ENCODE results near the gene DACH1. TPM values are rescaled to one million over a fixed set of nuclear protein-coding genes. Genes with fewer than 3 reads are reported as not detected.

DACH1 gene
- total RNA-seq, 1 experiment from 2014 or later, result 1.2 TPM

DNA sequence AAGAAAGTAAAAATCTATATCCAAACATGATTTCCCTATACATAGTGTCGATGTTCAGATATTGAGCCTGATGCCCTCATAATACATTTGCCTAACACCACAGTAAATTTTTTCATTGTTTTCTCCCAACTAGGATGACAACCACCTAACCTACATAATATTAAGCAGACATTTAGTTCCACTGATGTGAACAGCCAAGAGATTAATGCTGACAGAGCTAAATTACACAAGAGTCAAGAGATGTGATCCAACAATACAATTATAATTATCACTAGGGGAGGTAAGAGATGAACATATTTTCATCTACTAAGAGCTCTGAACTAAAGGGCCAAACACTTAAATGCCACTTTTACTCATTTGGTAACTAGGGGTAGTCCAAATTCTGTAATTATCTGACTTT is 145.9 kb downstream of the DACH1 start:
- intact Hi-C loops (cut with micrococcal nuclease; ENCODE audit: unreplicated experiment), result no loop called here
- no peaks in the 10 kb centered on the region for H3K4me1 Mint-ChIP-seq (ENCODE audit: low read depth, unreplicated experiment)
- no TSS peak for BruUV-seq (replicated peaks)
- Histone ChIP-seq H3K36me3 (ENCODE audit: control insufficient read depth, insufficient read depth, low read length) (no peaks in the 10 kb centered on the region), H3K9me3 (no peaks in the 10 kb centered on the region), H3K4me3 (ENCODE audit: low read depth, low read length) (no peak overlapping the region), H3K27me3 (replicated peaks; ENCODE audit: control insufficient read depth, insufficient read depth, low read length) (no peaks in the 10 kb centered on the region), H3K4me1 (no peaks in the 10 kb centered on the region)
- no peak overlapping the region for H3K27ac Mint-ChIP-seq (ENCODE audit: unreplicated experiment)
- no peak for DNase-seq
- ChIA-PET POLR2A (no interaction called here), CTCF (no interaction called here)
- no peak overlapping the region for H3K4me3 Mint-ChIP-seq (ENCODE audit: unreplicated experiment)
- TF ChIP-seq, protein P1, sequence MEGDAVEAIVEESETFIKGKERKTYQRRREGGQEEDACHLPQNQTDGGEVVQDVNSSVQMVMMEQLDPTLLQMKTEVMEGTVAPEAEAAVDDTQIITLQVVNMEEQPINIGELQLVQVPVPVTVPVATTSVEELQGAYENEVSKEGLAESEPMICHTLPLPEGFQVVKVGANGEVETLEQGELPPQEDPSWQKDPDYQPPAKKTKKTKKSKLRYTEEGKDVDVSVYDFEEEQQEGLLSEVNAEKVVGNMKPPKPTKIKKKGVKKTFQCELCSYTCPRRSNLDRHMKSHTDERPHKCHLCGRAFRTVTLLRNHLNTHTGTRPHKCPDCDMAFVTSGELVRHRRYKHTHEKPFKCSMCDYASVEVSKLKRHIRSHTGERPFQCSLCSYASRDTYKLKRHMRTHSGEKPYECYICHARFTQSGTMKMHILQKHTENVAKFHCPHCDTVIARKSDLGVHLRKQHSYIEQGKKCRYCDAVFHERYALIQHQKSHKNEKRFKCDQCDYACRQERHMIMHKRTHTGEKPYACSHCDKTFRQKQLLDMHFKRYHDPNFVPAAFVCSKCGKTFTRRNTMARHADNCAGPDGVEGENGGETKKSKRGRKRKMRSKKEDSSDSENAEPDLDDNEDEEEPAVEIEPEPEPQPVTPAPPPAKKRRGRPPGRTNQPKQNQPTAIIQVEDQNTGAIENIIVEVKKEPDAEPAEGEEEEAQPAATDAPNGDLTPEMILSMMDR (IDR thresholded peaks at IDR 0.05; ENCODE audit: insufficient read depth in 1 of 2, low read depth in 1 of 2, low read length in 1 of 2, severe bottlenecking in 1 of 2, unreplicated experiment in 1 of 2), result no peak
- H3K27me3 Mint-ChIP-seq (ENCODE audit: insufficient read depth, unreplicated experiment), result peaks cover 4% of the 10 kb centered on the region
- no peaks in the 10 kb centered on the region for H3K9me3 Mint-ChIP-seq (ENCODE audit: unreplicated experiment)
- no peaks in the 10 kb centered on the region for H3K36me3 Mint-ChIP-seq (ENCODE audit: insufficient read depth, unreplicated experiment)

DNA sequence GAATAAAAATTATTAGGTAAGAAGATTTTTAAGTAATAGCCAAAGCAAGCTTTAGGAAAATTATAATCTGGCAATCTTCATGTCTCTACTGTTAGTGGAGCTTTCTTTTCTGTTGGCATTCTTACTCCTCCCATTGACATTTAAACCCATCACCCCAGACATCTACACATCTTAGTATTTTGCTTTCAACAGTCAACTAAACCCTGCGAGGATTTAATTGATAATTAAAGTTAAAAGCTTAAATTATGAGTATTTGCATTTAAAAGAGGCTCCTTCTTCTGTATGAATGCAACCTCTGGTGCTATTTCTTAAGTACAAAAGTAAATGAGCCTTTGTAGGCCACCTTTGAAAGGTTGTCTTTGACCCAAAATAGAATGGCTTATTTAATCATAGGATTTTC is 148.1 kb downstream of the DACH1 start:
- Mint-ChIP-seq H3K36me3 (ENCODE audit: insufficient read depth, unreplicated experiment) (no peaks in the 10 kb centered on the region), H3K27me3 (ENCODE audit: insufficient read depth, unreplicated experiment) (peaks cover 4% of the 10 kb centered on the region), H3K4me3 (ENCODE audit: unreplicated experiment) (no peak overlapping the region), H3K27ac (ENCODE audit: unreplicated experiment) (no peak overlapping the region), H3K4me1 (ENCODE audit: low read depth, unreplicated experiment) (no peaks in the 10 kb centered on the region), H3K9me3 (ENCODE audit: unreplicated experiment) (no peaks in the 10 kb centered on the region)
- no peaks in the 10 kb centered on the region for H3K27me3 ChIP-seq (replicated peaks; ENCODE audit: control insufficient read depth, insufficient read depth, low read length)
- TF ChIP-seq, protein P1 (IDR thresholded peaks at IDR 0.05; ENCODE audit: insufficient read depth in 1 of 2, low read depth in 1 of 2, low read length in 1 of 2, severe bottlenecking in 1 of 2, unreplicated experiment in 1 of 2), result no peak
- no peak overlapping the region for H3K4me3 ChIP-seq (ENCODE audit: low read depth, low read length)
- no peaks in the 10 kb centered on the region for H3K36me3 ChIP-seq (ENCODE audit: control insufficient read depth, insufficient read depth, low read length)
- BruUV-seq (replicated peaks), result no TSS peak
- H3K9me3 ChIP-seq, result no peaks in the 10 kb centered on the region; the same call in 1 of the 2 replicates
- intact Hi-C loops (cut with micrococcal nuclease; ENCODE audit: unreplicated experiment), result no loop called here
- no peaks in the 10 kb centered on the region for H3K4me1 ChIP-seq
- CTCF ChIA-PET, result no interaction called here
- POLR2A ChIA-PET, result no interaction called here
- DNase-seq, result no peak

DNA sequence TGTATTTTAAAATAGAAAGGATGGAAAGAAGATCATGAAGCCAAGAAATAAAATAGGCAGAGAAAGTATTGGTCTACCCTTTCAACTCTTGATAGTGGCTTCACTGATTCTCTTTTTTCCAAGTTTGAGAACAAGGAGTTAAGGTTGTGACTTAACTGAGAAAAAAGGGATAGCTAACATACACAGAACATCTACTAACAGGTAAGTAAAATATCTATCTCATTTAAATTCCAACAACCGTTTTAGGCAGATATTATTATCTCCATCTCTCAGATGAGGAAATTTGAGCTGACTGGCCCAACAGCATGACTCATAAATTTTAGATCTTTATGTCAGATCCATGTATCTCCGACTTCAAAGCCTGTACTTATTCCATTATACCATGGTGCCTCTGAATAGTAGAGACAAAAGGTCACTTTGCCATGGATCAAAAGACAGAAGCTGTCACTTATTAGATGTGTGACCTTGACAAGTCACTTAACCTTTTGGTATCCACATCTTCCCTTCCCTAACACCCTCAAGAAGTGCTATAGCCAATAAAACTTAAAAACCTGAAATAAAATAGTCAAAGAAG is 152.1 kb downstream of the DACH1 start:
- H3K4me3 Mint-ChIP-seq (ENCODE audit: unreplicated experiment), result no peak overlapping the region
- H3K27ac Mint-ChIP-seq (ENCODE audit: unreplicated experiment), result no peak overlapping the region
- peaks cover 4% of the 10 kb centered on the region for H3K27me3 Mint-ChIP-seq (ENCODE audit: insufficient read depth, unreplicated experiment)
- TF ChIP-seq, protein P1 (IDR thresholded peaks at IDR 0.05; ENCODE audit: insufficient read depth in 1 of 2, low read depth in 1 of 2, low read length in 1 of 2, severe bottlenecking in 1 of 2, unreplicated experiment in 1 of 2), result no peak
- no peak for DNase-seq
- ChIA-PET CTCF (no interaction called here), POLR2A (no interaction called here)
- Histone ChIP-seq H3K9me3 (no peaks in the 10 kb centered on the region; the same call in 1 of the 2 replicates), H3K36me3 (ENCODE audit: control insufficient read depth, insufficient read depth, low read length) (no peaks in the 10 kb centered on the region), H3K4me1 (0 out of 2 replicates have a peak, but pooled peaks cover 6% of the 10 kb centered on the region), H3K27me3 (replicated peaks; ENCODE audit: control insufficient read depth, insufficient read depth, low read length) (no peaks in the 10 kb centered on the region), H3K4me3 (ENCODE audit: low read depth, low read length) (no peak overlapping the region)
- no peaks in the 10 kb centered on the region for H3K9me3 Mint-ChIP-seq (ENCODE audit: unreplicated experiment)
- intact Hi-C loops (cut with micrococcal nuclease; ENCODE audit: unreplicated experiment), result no loop called here
- BruUV-seq (replicated peaks), result no TSS peak
- no peaks in the 10 kb centered on the region for H3K36me3 Mint-ChIP-seq (ENCODE audit: insufficient read depth, unreplicated experiment)
- H3K4me1 Mint-ChIP-seq (ENCODE audit: low read depth, unreplicated experiment), result no peaks in the 10 kb centered on the region

Measured in Caco-2 (cell line).